HUES6 (cell line): ENCODE data around the gene LIN54.
"Not testable (repeated sequence)": the region's sequence is repeated elsewhere in the genome, so short reads cannot be mapped to it uniquely, and the experiment has no call there.

Source experiments
- H3K27ac ChIP-seq: 2 replicates; pipeline ENCODE4 v1.7.0; 2013; ENCODE audit warnings: low read depth, mild to moderate bottlenecking, low read length, inconsistent platforms
- H3K27me3 ChIP-seq: 2 replicates; pipeline ENCODE4 v1.6.1; 2013; ENCODE audit warnings: low read length; ENCODE audit not compliant: control insufficient read depth, insufficient read depth
- H3K36me3 ChIP-seq: 2 replicates; pipeline ENCODE4 v1.6.1; 2013; ENCODE audit warnings: low read length; ENCODE audit not compliant: control insufficient read depth, insufficient read depth
- H3K4me1 ChIP-seq: 2 replicates; pipeline ENCODE4 v1.6.1; 2013; ENCODE audit warnings: low read length; ENCODE audit not compliant: control insufficient read depth, insufficient read depth
- H3K4me3 ChIP-seq: 2 replicates; pipeline ENCODE4 v1.5.1; 2013; ENCODE audit warnings: low read depth, low read length
- H3K9ac ChIP-seq: one replicate; pipeline ENCODE4 v1.6.1; 2013; ENCODE audit warnings: mild to moderate bottlenecking, low read length
- H3K9me3 ChIP-seq: 2 replicates; pipeline ENCODE4 v1.6.1; 2013; ENCODE audit warnings: low read depth, low read length; ENCODE audit not compliant: control insufficient read depth, insufficient read depth

Gene LIN54

DNA sequence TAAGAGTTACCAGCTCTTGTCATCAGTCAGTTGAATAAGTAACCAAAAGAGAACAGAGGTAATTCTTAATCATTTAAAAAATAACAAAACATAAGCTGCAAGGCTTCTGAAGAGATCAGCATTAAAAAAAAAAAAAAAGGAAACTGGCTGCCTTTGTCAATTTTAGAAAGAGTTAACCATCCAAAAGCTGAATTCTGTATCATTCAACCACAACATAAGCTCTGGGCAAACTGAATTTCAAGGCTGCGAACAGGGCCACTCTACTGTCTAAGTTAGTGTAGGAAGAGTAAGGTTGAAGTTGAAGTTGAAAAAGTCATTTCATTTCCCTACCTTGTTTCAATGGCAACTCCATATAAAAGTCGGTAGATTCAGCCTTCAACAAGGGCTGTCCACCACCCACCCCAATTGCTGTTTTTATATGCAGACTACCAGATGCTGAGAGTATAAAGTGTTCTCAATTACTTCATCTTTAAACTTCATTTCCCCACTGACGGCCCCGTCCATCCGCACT lies 1.1 kb upstream of the LIN54 start:
- Histone ChIP-seq H3K36me3 (no peaks in the 10 kb centered on the region), H3K9ac (peak overlapping the region; percentile 73), H3K4me1 (peaks cover 5% of the 10 kb centered on the region), H3K27me3 (peaks cover 13% of the 10 kb centered on the region; the same call in 1 of the 2 replicates), H3K27ac (no peak overlapping the region), H3K9me3 (no peaks in the 10 kb centered on the region), H3K4me3 (peak overlapping the region; percentile 93)

DNA sequence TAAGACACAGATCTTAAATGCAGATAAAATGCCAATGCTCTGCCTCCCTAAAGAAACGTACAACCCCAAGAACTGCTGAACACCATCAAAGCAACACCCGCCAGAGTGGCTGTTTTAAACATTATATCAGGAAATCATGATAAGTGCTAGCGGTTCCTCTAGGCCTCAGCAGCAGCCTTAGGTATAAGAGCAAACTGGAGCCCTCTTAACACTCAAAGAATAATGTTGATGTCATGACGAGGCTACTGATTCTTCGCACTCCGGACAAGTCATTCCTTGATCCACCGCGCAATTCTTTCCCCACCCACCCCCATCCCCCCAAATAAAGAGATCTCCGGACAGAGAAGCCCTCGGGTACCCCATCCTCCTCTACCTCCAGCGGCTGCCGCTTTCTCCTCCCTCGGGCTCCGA lies 507 bp downstream of the LIN54 start:
- Histone ChIP-seq H3K9ac (peak overlapping the region; percentile 88), H3K27ac (peak overlapping the region; percentile 71; the same call in 1 of the 2 replicates), H3K9me3 (no peaks in the 10 kb centered on the region), H3K4me1 (peaks cover 8% of the 10 kb centered on the region), H3K27me3 (peaks cover 13% of the 10 kb centered on the region; the same call in 1 of the 2 replicates), H3K36me3 (no peaks in the 10 kb centered on the region), H3K4me3 (peak overlapping the region; percentile 93)

DNA sequence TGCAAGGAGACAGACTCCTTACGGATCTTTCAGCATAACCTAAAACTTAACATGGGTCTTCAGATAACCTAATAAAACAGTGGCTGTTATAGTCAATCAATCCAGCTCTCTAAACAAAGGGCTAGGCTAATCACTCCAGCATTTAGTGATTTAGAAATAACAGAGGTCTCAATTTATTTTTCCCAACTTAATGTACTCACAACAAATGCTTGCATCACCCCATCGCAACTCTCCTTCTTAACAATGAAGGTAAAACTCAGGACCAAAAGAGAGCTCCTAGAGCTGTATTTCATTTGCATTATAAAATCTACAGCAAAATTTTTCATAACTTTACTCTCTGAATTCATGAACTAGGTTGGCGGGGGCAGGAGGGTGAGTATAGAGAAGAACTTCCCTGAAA lies 1.1 kb downstream of the LIN54 start:
- no peaks in the 10 kb centered on the region for H3K36me3 ChIP-seq
- peaks cover 8% of the 10 kb centered on the region for H3K4me1 ChIP-seq
- no peak overlapping the region for H3K27ac ChIP-seq
- no peaks in the 10 kb centered on the region for H3K9me3 ChIP-seq
- peak overlapping the region; percentile 20 for H3K9ac ChIP-seq
- peak overlapping the region; percentile 93 for H3K4me3 ChIP-seq
- peaks cover 13% of the 10 kb centered on the region; the same call in 1 of the 2 replicates for H3K27me3 ChIP-seq

DNA sequence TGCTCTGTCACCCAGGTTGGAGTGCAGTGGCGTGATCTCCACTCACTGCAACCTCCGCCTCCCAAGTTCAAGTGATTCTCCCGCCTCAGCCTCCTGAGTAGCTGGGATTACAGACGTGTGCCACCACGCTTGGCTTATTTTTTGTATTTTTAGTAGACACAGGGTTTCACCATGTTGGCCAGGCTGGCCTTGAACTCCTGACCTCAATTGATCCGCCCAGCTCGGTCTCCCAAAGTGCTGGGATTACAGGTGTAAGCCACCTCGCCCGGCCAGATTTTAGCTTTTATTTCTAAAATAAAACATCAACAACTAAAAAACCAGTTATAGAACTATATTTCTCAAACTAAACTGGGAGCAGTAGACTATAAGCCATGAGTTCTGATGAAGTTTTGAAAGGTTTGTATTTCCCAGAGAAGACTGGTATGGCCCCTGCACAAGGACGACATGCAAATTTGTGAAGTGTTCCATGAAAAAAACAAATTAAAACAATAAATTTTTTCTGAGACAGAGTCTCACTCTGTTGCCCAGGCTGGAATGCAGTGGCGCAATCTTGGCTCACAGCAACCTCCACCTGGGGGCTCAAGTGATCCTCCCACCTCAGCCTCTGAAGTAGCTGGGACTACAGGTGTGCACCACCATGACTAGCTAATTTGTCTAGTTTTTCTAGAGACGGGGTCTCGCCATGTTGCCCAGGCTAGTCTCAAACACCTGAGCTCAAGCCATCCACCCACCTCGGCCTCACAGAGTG lies 7.4 kb downstream of the LIN54 start:
- not testable (repeated sequence) for H3K27ac ChIP-seq, H3K4me1 ChIP-seq, H3K4me3 ChIP-seq, H3K27me3 ChIP-seq, H3K36me3 ChIP-seq, H3K9me3 ChIP-seq, H3K9ac ChIP-seq

DNA sequence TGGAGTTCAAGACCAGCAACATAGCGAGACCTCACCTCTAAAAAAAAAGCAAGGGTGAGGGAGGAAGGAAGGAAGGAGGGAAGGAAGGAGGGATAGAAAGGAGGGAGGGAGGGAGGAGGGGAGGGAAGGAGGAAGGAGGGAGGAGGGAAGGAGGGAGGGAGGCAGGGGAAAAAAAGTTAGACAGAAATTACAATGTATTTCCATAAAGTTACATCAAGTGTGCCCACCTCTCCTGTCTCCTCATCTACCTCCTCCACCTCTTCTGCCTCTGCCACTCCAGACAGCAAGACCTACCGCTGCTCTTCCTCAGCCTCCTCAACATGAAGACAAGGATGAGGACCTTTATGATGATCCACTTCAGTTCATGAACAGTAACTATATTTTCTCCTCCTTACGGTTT lies 8.3 kb downstream of the LIN54 start:
- no peak overlapping the region for H3K27ac ChIP-seq
- 0 out of 2 replicates have a peak, but pooled peaks cover 3% of the 10 kb centered on the region for H3K4me1 ChIP-seq
- H3K36me3 ChIP-seq = no peaks in the 10 kb centered on the region
- no peaks in the 10 kb centered on the region for H3K27me3 ChIP-seq
- H3K4me3 ChIP-seq = no peak overlapping the region
- no peak overlapping the region for H3K9ac ChIP-seq
- no peaks in the 10 kb centered on the region for H3K9me3 ChIP-seq

DNA sequence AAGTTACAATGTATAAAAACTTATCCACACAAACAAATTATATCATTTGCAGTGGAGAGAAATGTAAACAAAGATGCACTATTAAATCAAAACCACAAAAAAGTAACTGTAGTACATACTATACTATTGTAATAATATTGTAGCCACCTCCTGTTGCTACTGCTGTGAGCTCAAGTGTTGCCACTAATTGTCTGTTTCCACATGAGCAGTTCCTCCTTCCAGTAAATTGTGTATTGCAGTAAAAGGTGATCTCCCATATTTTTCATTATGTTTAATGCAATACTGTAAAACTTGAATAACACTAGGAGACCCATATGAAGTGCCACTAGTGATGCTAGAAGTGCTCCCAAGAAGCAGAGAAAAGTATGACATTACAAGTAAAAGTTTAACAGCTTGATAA lies 11.7 kb downstream of the LIN54 start:
- Histone ChIP-seq H3K4me1 (no peaks in the 10 kb centered on the region), H3K27me3 (no peaks in the 10 kb centered on the region), H3K27ac (no peak overlapping the region), H3K9me3 (no peaks in the 10 kb centered on the region), H3K9ac (no peak overlapping the region), H3K36me3 (no peaks in the 10 kb centered on the region), H3K4me3 (no peak overlapping the region)

DNA sequence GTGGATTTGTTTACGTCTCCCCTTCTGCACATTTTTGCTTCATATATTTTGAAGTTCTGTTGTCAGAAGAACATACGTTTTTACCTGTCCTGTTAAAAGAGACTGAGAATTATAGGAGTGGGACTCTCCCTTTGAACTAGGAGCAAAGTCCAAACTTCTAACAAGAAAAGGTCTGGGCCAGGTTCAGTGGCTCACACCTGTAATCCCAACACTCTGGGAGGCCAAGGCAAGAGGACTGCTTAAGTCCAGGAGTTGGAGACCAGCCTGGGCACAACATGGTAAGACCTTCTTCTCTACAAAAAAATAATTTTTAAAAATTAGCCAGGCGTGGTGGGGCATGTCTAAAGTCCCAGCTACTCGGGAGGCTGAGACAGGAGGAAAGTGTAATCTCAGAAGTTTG lies 15.8 kb downstream of the LIN54 start:
- Histone ChIP-seq H3K4me1 (no peaks in the 10 kb centered on the region), H3K36me3 (no peaks in the 10 kb centered on the region), H3K9me3 (no peaks in the 10 kb centered on the region), H3K9ac (no peak overlapping the region), H3K27ac (no peak overlapping the region), H3K27me3 (no peaks in the 10 kb centered on the region), H3K4me3 (no peak overlapping the region)

DNA sequence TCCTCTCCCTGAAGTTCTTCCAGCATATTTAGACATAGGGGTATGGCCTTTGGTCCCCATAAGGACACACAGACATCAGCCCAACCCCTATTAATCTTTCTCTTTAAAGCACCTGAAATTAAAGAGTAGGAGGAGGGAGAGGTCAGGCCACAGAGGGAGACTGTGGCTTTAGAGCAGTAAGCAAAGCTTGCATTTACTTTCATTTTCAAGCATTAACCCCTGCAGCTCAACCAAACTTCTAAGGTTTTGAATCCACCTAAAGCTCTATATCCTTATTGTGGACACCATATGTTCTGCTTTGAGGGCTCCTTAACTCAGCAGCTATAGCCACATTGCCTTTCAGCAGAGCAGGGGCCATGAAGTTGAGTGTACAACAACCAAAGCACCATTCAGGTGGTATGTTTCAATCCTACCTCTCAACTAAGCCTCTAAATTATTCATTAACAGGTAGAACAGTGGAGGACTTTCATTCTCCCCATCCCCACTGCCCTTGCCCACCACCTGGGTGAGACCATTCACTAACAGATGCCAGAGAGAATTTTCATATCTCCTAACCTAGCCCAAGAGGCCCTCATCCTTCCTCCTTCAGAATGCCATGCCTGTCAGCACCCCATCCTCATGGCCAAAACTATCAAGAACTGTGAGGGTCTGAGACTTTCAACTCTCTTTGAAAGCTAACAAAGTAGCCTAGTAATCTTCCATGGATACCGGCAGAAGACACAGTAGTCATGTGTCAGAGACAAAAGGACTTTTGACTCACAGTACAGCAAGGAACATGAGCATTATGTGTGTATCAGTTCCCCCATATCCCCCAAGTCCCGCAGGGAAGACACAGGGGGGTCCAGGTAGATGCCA lies 20.8 kb downstream of the LIN54 start:
- no peaks in the 10 kb centered on the region for H3K36me3 ChIP-seq
- H3K9ac ChIP-seq = no peak overlapping the region
- H3K4me1 ChIP-seq = no peaks in the 10 kb centered on the region
- H3K4me3 ChIP-seq = no peak overlapping the region
- no peak overlapping the region for H3K27ac ChIP-seq
- H3K27me3 ChIP-seq = no peaks in the 10 kb centered on the region
- H3K9me3 ChIP-seq = no peaks in the 10 kb centered on the region

DNA sequence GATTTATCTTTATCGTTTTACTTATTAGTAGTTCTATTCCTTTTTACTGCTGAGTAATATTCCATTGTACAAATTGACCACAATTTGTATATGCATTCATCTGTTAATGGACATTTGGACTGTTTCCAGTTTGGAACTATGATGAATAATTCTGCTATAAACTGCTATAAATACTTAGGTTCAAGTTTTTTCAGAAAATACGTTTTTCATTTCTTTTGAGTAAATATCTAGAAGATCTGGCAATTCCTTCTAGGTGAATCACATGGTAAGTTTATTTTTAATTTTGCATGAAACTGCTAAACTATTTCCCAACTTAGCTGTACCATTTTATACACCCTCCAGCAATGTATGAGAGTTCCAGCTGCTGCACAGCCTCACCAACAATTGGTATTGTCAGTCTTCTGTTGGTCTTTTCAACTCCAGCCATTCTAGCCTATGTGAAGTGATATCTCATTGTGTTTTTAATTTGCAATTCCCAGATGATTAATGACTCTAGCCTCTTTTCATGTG lies 22.2 kb downstream of the LIN54 start:
- H3K27ac ChIP-seq = no peak overlapping the region

DNA sequence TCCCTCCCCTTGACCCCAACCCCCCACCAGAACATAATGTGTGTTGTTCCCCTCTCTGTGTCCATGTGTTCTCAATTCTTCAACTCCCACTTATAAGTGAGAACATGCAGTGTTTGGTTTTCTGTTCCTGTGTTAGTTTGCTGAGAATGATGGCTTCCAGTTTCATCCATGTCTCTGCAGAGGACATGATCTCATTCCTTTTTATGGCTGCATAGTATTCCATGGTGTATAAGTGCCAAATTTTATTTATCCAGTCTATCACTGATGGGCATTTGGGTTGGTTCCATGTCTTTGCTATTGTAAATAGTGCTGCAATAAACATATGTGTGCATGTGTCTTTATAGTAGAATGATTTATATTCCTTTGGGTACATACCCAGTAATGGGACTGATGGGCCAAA lies 23.1 kb downstream of the LIN54 start:
- not testable (repeated sequence) for H3K9ac ChIP-seq, H3K4me1 ChIP-seq, H3K36me3 ChIP-seq

More for the DNA sequence above, 22.2 kb downstream of the LIN54 start:
- Histone ChIP-seq H3K4me3 (no peak overlapping the region), H3K9ac (no peak overlapping the region), H3K9me3 (no peaks in the 10 kb centered on the region), H3K27me3 (no peaks in the 10 kb centered on the region), H3K36me3 (peaks cover 5% of the 10 kb centered on the region; the same call in 1 of the 2 replicates), H3K4me1 (no peaks in the 10 kb centered on the region)

DNA sequence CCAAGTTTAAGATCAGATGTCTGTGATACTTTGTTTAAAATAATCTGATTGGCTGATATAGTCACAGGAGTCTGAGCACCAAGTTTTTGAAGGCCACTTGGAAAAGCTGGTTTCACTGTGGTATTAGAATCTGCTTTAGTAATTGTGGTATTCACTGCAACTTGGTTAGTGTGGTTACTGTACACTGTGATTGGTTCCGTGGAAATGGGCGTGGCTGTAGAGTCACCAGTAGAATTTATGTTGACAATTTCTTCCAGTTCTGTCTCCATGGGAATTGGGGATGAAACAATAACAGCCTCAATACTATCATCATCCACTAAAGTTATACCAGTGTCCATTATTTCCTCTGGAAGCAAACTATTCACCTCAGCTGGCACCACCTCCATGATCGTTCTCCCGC lies 26.2 kb downstream of the LIN54 start:
- Histone ChIP-seq H3K27ac (no peak overlapping the region), H3K9ac (no peak overlapping the region), H3K36me3 (peaks cover 5% of the 10 kb centered on the region; the same call in 1 of the 2 replicates)

More for the DNA sequence above, 23.1 kb downstream of the LIN54 start:
- H3K27me3 ChIP-seq, H3K27ac ChIP-seq, H3K4me3 ChIP-seq, H3K9me3 ChIP-seq: not testable (repeated sequence)

More for the DNA sequence above, 26.2 kb downstream of the LIN54 start:
- no peaks in the 10 kb centered on the region for H3K27me3 ChIP-seq
- no peak overlapping the region for H3K4me3 ChIP-seq
- H3K9me3 ChIP-seq = no peaks in the 10 kb centered on the region
- H3K4me1 ChIP-seq = no peaks in the 10 kb centered on the region
